Naive thymus-derived CD4-positive, alpha-beta T cell (primary cell): Measurements from ENCODE around the gene RAD52. TPM values are rescaled to one million over a fixed set of nuclear protein-coding genes. Genes with fewer than 3 reads are reported as not detected.

Source experiments
- ATAC-seq: fragments of 150-1000 bp; cut with Tn5 transposase; 2 replicates; pipeline ENCODE4 v1.10.0; 2021; ENCODE audit warnings: mild to moderate bottlenecking, moderate library complexity
- CTCF ChIA-PET: fragments of 350-600 bp; sonication (Branson Sonifier 250); formaldehyde crosslinking; loops from one replicate; lab custom pipeline; 2021; ENCODE audit warnings: antibody characterized with exemption; lab: Charles Lee
- POLR2A ChIA-PET: fragments of 350-600 bp; sonication (Branson Sonifier 250); formaldehyde crosslinking; loops from one replicate; lab custom pipeline; 2021; ENCODE audit warnings: antibody characterized with exemption, inconsistent platforms; lab: Charles Lee
- DNase-seq, 9 donors: peaks; one replicate each; pipeline versions ENCODE4 v3.0.0 to v3.0.0-alpha.2; 2020 to 2022; ENCODE audit warnings: mixed read lengths in 1 of 9
- H3K27ac ChIP-seq: one replicate; pipeline ENCODE4 v1.7.0; 2013; ENCODE audit warnings: mild to moderate bottlenecking, low read depth, low read length, moderate library complexity
- H3K27me3 ChIP-seq, 2 donors: one replicate each; pipeline ENCODE4 v1.7.0; 2013; ENCODE audit warnings: low read length in 2 of 2, mild to moderate bottlenecking in 2 of 2, moderate library complexity in 2 of 2; ENCODE audit not compliant: control insufficient read depth in 2 of 2, insufficient read depth in 2 of 2
- H3K36me3 ChIP-seq, 3 experiments: 1 replicate in 2 of 3; 2 replicates in 1 of 3; pipeline ENCODE4 v1.7.0; 2013; ENCODE audit warnings: low read length in 3 of 3, mild to moderate bottlenecking in 3 of 3, moderate library complexity in 1 of 3; ENCODE audit not compliant: insufficient read depth in 3 of 3, control insufficient read depth in 2 of 3
- H3K4me1 ChIP-seq, 2 donors: one replicate each; pipeline ENCODE4 v1.7.0; 2013; ENCODE audit warnings: low read length in 2 of 2, mild to moderate bottlenecking in 2 of 2, moderate library complexity in 1 of 2; ENCODE audit not compliant: control insufficient read depth in 2 of 2, insufficient read depth in 2 of 2
- H3K4me3 ChIP-seq: 2 replicates; pipeline ENCODE4 v1.7.0; 2013; ENCODE audit warnings: mild to moderate bottlenecking, low read length
- H3K9me3 ChIP-seq, 3 experiments: 1 replicate in 2 of 3; 2 replicates in 1 of 3; pipeline ENCODE4 v1.7.0; 2013; ENCODE audit warnings: low read length in 3 of 3; ENCODE audit not compliant: control insufficient read depth in 2 of 3
- H3K27ac Mint-ChIP-seq, 9 donors: one replicate each; pipeline ENCODE4 v1.8.0; 2020 to 2022; ENCODE audit warnings: mixed read lengths in 9 of 9, mild to moderate bottlenecking in 8 of 9, moderate library complexity in 5 of 9, inconsistent platforms in 2 of 9
- H3K27me3 Mint-ChIP-seq, 5 donors: one replicate each; pipeline ENCODE4 v1.8.0; 2021 to 2022; ENCODE audit warnings: mixed read lengths in 5 of 5, mild to moderate bottlenecking in 1 of 5
- H3K36me3 Mint-ChIP-seq, 5 donors: one replicate each; pipeline ENCODE4 v1.8.0; 2020 to 2022; ENCODE audit warnings: mixed read lengths in 5 of 5, mild to moderate bottlenecking in 3 of 5, inconsistent platforms in 1 of 5
- H3K4me1 Mint-ChIP-seq, 7 donors: one replicate each; pipeline ENCODE4 v1.8.0; 2020 to 2022; ENCODE audit warnings: mixed read lengths in 7 of 7, mild to moderate bottlenecking in 3 of 7, inconsistent platforms in 1 of 7
- H3K4me3 Mint-ChIP-seq, 10 donors: one replicate each; pipeline ENCODE4 v1.8.0; 2020 to 2022; ENCODE audit warnings: mild to moderate bottlenecking in 10 of 10, mixed read lengths in 10 of 10, moderate library complexity in 6 of 10, inconsistent platforms in 2 of 10
- H3K9me3 Mint-ChIP-seq, 11 donors: one replicate each; pipeline ENCODE4 v1.8.0; 2020 to 2022; ENCODE audit warnings: mixed read lengths in 11 of 11, mild to moderate bottlenecking in 4 of 11, inconsistent platforms in 1 of 11, moderate library complexity in 1 of 11
- intact Hi-C, 2 donors: fragments of 100-400 bp; cut with micrococcal nuclease; formaldehyde crosslinking; loops; one replicate each; pipeline ENCODE4 v1.15.1; 2023
- polyA plus RNA-seq, 2 donors: library from polyadenylated mRNA; unstranded; fragments of 300-500 nt; fragmentation: Illumina TruSeq; gene quantifications; one replicate each; pipeline ENCODE4 v1.2.3, GENCODE V29; 2021
- total RNA-seq, 6 experiments: library from RNA in 5 of 6; stranded (reverse) in 5 of 6; gene quantifications; 1 replicate in 5 of 6; 2 replicates in 1 of 6; pipeline ENCODE4 v1.2.3 and lab custom pipeline; 2021 to 2026

Gene RAD52
- total and polyA plus RNA-seq, 7 experiments from 2014 or later, result 2.8 to 34.9 (median 17.8) TPM

- no peaks in the 10 kb centered on the region for H3K9me3 Mint-ChIP-seq
- intact Hi-C loops, result no loop called here
Measured at GRCh38 chr12:971991-972390, 22.5 kb upstream of the RAD52 start.

GRCh38 chr12:969821-970220, 20.3 kb upstream of the RAD52 start:
- Histone ChIP-seq H3K4me1 (no peaks in the 10 kb centered on the region), H3K9me3 (no peaks in the 10 kb centered on the region), H3K27me3 (no peaks in the 10 kb centered on the region), H3K36me3 (no peaks in the 10 kb centered on the region), H3K4me3 (no peak overlapping the region), H3K27ac (no peak overlapping the region)
- Mint-ChIP-seq H3K9me3 (no peaks in the 10 kb centered on the region), H3K4me1 (no peaks in the 10 kb centered on the region), H3K27me3 (peaks cover 0 to 6% (median 0%) of the 10 kb centered on the region in 5 donors), H3K4me3 (no peak overlapping the region), H3K36me3 (no peaks in the 10 kb centered on the region), H3K27ac (no peak overlapping the region)
- CTCF ChIA-PET, result no interaction called here
- POLR2A ChIA-PET, result no interaction called here
- intact Hi-C loops, result no loop called here
- DNase-seq (no peak), ATAC-seq (no peak)

More at GRCh38 chr12:971991-972390, 22.5 kb upstream of the RAD52 start:
- Histone ChIP-seq H3K9me3 (no peaks in the 10 kb centered on the region), H3K36me3 (no peaks in the 10 kb centered on the region), H3K4me1 (no peaks in the 10 kb centered on the region), H3K27ac (no peak overlapping the region), H3K27me3 (no peaks in the 10 kb centered on the region), H3K4me3 (no peak overlapping the region)
- POLR2A ChIA-PET, result no interaction called here
- Mint-ChIP-seq H3K4me1 (no peaks in the 10 kb centered on the region), H3K27ac (no peak overlapping the region), H3K36me3 (no peaks in the 10 kb centered on the region), H3K27me3 (peaks cover 0 to 7% (median 0%) of the 10 kb centered on the region in 5 donors), H3K4me3 (no peak overlapping the region)
- no peak for DNase-seq
- ATAC-seq, result no peak
- CTCF ChIA-PET, result no interaction called here

- no peaks in the 10 kb centered on the region for H3K27me3 ChIP-seq
- H3K36me3 Mint-ChIP-seq, result no peaks in the 10 kb centered on the region
- H3K4me1 Mint-ChIP-seq, result no peaks in the 10 kb centered on the region
- ChIA-PET CTCF (interaction anchor here (0.7 kb wide), 1 partner anchor 149 kb away, joined by 4 read pairs; no protein-coding TSS in a partner anchor), POLR2A (interaction anchor here (0.6 kb wide), 1 partner anchor 191 kb away, joined by 3 read pairs; no protein-coding TSS in a partner anchor)
- no peaks in the 10 kb centered on the region for H3K36me3 ChIP-seq
- ATAC-seq, result no peak
- H3K9me3 ChIP-seq, result no peaks in the 10 kb centered on the region
- H3K4me3 ChIP-seq, result no peak overlapping the region
- H3K27ac Mint-ChIP-seq, result no peak overlapping the region
- H3K9me3 Mint-ChIP-seq, result no peaks in the 10 kb centered on the region
- intact Hi-C loops, result no loop called here
- DNase-seq, result no peak
- H3K4me3 Mint-ChIP-seq, result no peak overlapping the region
- H3K27ac ChIP-seq, result no peak overlapping the region
- peaks cover 0 to 5% (median 0%) of the 10 kb centered on the region in 5 donors for H3K27me3 Mint-ChIP-seq
- H3K4me1 ChIP-seq, result no peaks in the 10 kb centered on the region
Measured at GRCh38 chr12:968545-968944, 19.1 kb upstream of the RAD52 start.

- no peak overlapping the region for H3K27ac ChIP-seq
- POLR2A ChIA-PET, result no interaction called here
- no peaks in the 10 kb centered on the region for H3K9me3 ChIP-seq
- H3K4me1 ChIP-seq, result no peaks in the 10 kb centered on the region
- H3K27me3 ChIP-seq, result no peaks in the 10 kb centered on the region
- intact Hi-C loops, result no loop called here
- Mint-ChIP-seq H3K36me3 (no peaks in the 10 kb centered on the region), H3K4me3 (no peak overlapping the region), H3K27ac (no peak overlapping the region), H3K4me1 (no peaks in the 10 kb centered on the region), H3K9me3 (no peaks in the 10 kb centered on the region), H3K27me3 (peaks cover 0 to 5% (median 0%) of the 10 kb centered on the region in 5 donors)
- H3K36me3 ChIP-seq, result no peaks in the 10 kb centered on the region
- ATAC-seq (no peak), DNase-seq (no peak)
- CTCF ChIA-PET, result no interaction called here
- H3K4me3 ChIP-seq, result no peak overlapping the region
Measured at GRCh38 chr12:967641-968040, 18.1 kb upstream of the RAD52 start.

- Mint-ChIP-seq H3K4me3 (no peak overlapping the region), H3K4me1 (peaks cover 0 to 3% (median 0%) of the 10 kb centered on the region in 7 donors), H3K27ac (no peak overlapping the region), H3K36me3 (no peaks in the 10 kb centered on the region), H3K27me3 (peaks cover 0 to 5% (median 0%) of the 10 kb centered on the region in 5 donors), H3K9me3 (no peaks in the 10 kb centered on the region)
- no peak overlapping the region for H3K4me3 ChIP-seq
- no peak overlapping the region for H3K27ac ChIP-seq
- DNase-seq (no peak), ATAC-seq (no peak)
- CTCF ChIA-PET, result no interaction called here
- H3K4me1 ChIP-seq, result no peaks in the 10 kb centered on the region
- intact Hi-C loops, result no loop called here
- H3K27me3 ChIP-seq, result no peaks in the 10 kb centered on the region
- H3K9me3 ChIP-seq, result no peaks in the 10 kb centered on the region
- H3K36me3 ChIP-seq, result no peaks in the 10 kb centered on the region
- POLR2A ChIA-PET, result no interaction called here
Measured at GRCh38 chr12:966724-967123, 17.2 kb upstream of the RAD52 start.

GRCh38 chr12:958588-959123, 9.2 kb upstream of the RAD52 start:
- Mint-ChIP-seq H3K9me3 (no peaks in the 10 kb centered on the region), H3K27ac (no peak overlapping the region), H3K4me3 (no peak overlapping the region), H3K27me3 (peaks cover 0 to 8% (median 0%) of the 10 kb centered on the region in 5 donors), H3K36me3 (no peaks in the 10 kb centered on the region), H3K4me1 (peaks cover 0 to 3% (median 0%) of the 10 kb centered on the region in 7 donors)
- Histone ChIP-seq H3K4me1 (no peaks in the 10 kb centered on the region), H3K27ac (no peak overlapping the region), H3K27me3 (no peaks in the 10 kb centered on the region), H3K9me3 (no peaks in the 10 kb centered on the region), H3K36me3 (no peaks in the 10 kb centered on the region), H3K4me3 (no peak overlapping the region)
- ChIA-PET POLR2A (no interaction called here), CTCF (no interaction called here)
- ATAC-seq (no peak), DNase-seq (no peak)
- intact Hi-C loops, result no loop called here

GRCh38 chr12:955939-956338, 6.4 kb upstream of the RAD52 start:
- peaks cover 0 to 11% (median 0%) of the 10 kb centered on the region in 5 donors for H3K27me3 Mint-ChIP-seq
- no peaks in the 10 kb centered on the region for H3K4me1 ChIP-seq
- ChIA-PET CTCF (interaction anchor here (0.6 kb wide), 1 partner anchor 35 kb away, joined by 3 read pairs; no protein-coding TSS in a partner anchor), POLR2A (no interaction called here)
- H3K9me3 ChIP-seq, result no peaks in the 10 kb centered on the region
- peaks cover 0 to 6% (median 0%) of the 10 kb centered on the region in 7 donors for H3K4me1 Mint-ChIP-seq
- no peaks in the 10 kb centered on the region for H3K27me3 ChIP-seq
- DNase-seq, result no peak
- no peaks in the 10 kb centered on the region for H3K36me3 Mint-ChIP-seq
- H3K4me3 ChIP-seq, result no peak overlapping the region
- H3K27ac Mint-ChIP-seq, result no peak overlapping the region
- H3K36me3 ChIP-seq, result no peaks in the 10 kb centered on the region
- intact Hi-C loops, result no loop called here
- H3K4me3 Mint-ChIP-seq, result no peak overlapping the region
- H3K27ac ChIP-seq, result no peak overlapping the region
- no peak for ATAC-seq
- no peaks in the 10 kb centered on the region for H3K9me3 Mint-ChIP-seq
